DND-41 (cell line): Measurements from ENCODE around the gene CHST12.

Source experiments
- CTCF ChIP-seq: IDR thresholded peaks from 2 replicates; pipeline ENCODE4 v1.5.1; 2012; ENCODE audit warnings: borderline replicate concordance, low read length, moderate library complexity, mild to moderate bottlenecking; ENCODE audit not compliant: poor library complexity, severe bottlenecking; ENCODE audit errors: extremely low read depth
- EZH2 ChIP-seq: IDR thresholded peaks from 3 replicates; pipeline ENCODE4 v1.6.1; 2012; ENCODE audit warnings: borderline replicate concordance, low read depth, mild to moderate bottlenecking, moderate library complexity, low read length, inconsistent platforms; ENCODE audit not compliant: severe bottlenecking

DNA sequence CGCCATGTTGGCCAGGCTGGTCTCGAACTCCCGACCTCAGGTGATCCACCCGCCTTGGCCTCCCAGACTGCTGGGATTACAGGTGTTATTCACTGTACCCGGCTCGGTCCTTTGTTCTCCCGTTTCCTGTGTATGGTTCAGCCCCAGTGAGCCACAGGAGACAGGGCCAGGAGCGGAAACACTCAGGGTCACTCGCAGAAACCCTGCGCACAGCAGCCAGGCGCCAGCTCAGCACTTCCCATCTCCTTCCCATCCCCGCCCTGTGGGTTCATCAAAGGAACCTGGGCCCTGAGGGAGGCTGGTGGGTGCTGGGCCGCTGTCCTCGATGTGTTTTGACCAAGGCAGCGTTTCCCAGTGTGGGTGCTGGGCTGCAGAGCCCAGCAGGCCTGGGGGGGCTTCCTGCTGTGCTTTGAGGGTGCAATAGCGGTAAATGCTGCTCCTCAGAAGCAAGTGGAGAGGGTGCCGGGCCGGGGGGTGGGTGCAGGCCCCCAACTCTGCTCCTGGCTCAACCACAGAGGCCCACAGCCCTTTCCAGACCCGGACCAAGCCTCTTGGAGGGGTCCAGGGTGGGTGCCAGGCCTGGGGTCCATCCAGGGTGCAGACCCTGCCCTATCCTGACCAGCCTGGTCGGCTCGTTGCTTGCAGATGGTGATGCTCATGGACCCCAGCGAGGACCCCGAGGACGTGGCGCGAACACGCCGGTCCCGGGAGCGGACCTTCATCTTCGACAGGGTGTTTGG, 15.3 kb upstream of the CHST12 start:
- TF ChIP-seq CTCF (no peak), EZH2 (no peak)
